Loucy (cell line): Measurements from ENCODE around the gene APBB1.

Experiments used
- H2AFZ ChIP-seq: fragments of 200-600 bp; sonication (generic); 2 replicates; pipeline ENCODE4 v1.6.0; 2016; ENCODE audit warnings: antibody characterized with exemption, mild to moderate bottlenecking, low read length, moderate library complexity
- H3F3A ChIP-seq: fragments of 200-600 bp; 2 replicates; pipeline ENCODE4 v1.6.0; 2016; ENCODE audit warnings: antibody characterized with exemption, low read depth, mild to moderate bottlenecking
- H3K27me3 ChIP-seq: fragments of 200-600 bp; sonication (generic); 2 replicates; pipeline ENCODE4 v1.6.1; 2014; ENCODE audit warnings: low read length, mild to moderate bottlenecking; ENCODE audit not compliant: insufficient read depth, poor library complexity, severe bottlenecking
- H3K36me3 ChIP-seq: fragments of 200-600 bp; sonication (generic); 2 replicates; pipeline ENCODE4 v1.6.1; 2016; ENCODE audit warnings: low read length; ENCODE audit not compliant: insufficient read depth
- H3K4me1 ChIP-seq: fragments of 200-600 bp; sonication (generic); 2 replicates; pipeline ENCODE4 v1.5.1; 2014; ENCODE audit warnings: low read length, mild to moderate bottlenecking; ENCODE audit not compliant: insufficient read depth, poor library complexity, severe bottlenecking
- H3K4me2 ChIP-seq: fragments of 200-600 bp; sonication (generic); 2 replicates; pipeline ENCODE4 v1.6.0; 2014; ENCODE audit warnings: antibody characterized with exemption, low read length, low read depth, mild to moderate bottlenecking; ENCODE audit not compliant: poor library complexity, severe bottlenecking
- H3K4me3 ChIP-seq: fragments of 200-600 bp; sonication (generic); 2 replicates; pipeline ENCODE4 v1.5.1; 2014; ENCODE audit warnings: low read length, mild to moderate bottlenecking, mixed read lengths; ENCODE audit not compliant: poor library complexity, severe bottlenecking
- H3K79me2 ChIP-seq: fragments of 200-600 bp; sonication (generic); 2 replicates; pipeline ENCODE4 v1.6.1; 2014; ENCODE audit warnings: low read length; ENCODE audit not compliant: insufficient read depth
- H3K9ac ChIP-seq: fragments of 200-600 bp; sonication (generic); 2 replicates; pipeline ENCODE4 v1.6.0; 2014; ENCODE audit warnings: mild to moderate bottlenecking, low read depth, low read length, moderate library complexity; ENCODE audit not compliant: poor library complexity, severe bottlenecking
- H3K9me2 ChIP-seq: fragments of 200-600 bp; sonication (generic); replicated peaks from 2 replicates; pipeline ENCODE4 v1.6.1; 2016; ENCODE audit warnings: low read depth, low read length, mixed read lengths
- H3K9me3 ChIP-seq: fragments of 200-600 bp; sonication (generic); 2 replicates; pipeline ENCODE4 v1.6.1; 2014; ENCODE audit warnings: mild to moderate bottlenecking, antibody characterized with exemption, low read length, low read depth; ENCODE audit not compliant: insufficient read depth
- H4K20me1 ChIP-seq: fragments of 200-600 bp; sonication (generic); 2 replicates; pipeline ENCODE4 v1.6.0; 2014; ENCODE audit warnings: antibody characterized with exemption, low read length, mild to moderate bottlenecking; ENCODE audit not compliant: insufficient read depth, poor library complexity, severe bottlenecking
- CTCF ChIP-seq: fragments of 200-600 bp; sonication (generic); conservative IDR thresholded peaks from 2 replicates; pipeline ENCODE4 v1.5.1; 2014; ENCODE audit warnings: mild to moderate bottlenecking, antibody characterized with exemption, low read length
- EZH2phosphoT487 ChIP-seq: fragments of 200-600 bp; IDR thresholded peaks from 2 replicates; pipeline ENCODE4 v1.6.1; 2018; ENCODE audit warnings: antibody characterized with exemption, mild to moderate bottlenecking, moderate library complexity, borderline replicate concordance

Gene APBB1

DNA sequence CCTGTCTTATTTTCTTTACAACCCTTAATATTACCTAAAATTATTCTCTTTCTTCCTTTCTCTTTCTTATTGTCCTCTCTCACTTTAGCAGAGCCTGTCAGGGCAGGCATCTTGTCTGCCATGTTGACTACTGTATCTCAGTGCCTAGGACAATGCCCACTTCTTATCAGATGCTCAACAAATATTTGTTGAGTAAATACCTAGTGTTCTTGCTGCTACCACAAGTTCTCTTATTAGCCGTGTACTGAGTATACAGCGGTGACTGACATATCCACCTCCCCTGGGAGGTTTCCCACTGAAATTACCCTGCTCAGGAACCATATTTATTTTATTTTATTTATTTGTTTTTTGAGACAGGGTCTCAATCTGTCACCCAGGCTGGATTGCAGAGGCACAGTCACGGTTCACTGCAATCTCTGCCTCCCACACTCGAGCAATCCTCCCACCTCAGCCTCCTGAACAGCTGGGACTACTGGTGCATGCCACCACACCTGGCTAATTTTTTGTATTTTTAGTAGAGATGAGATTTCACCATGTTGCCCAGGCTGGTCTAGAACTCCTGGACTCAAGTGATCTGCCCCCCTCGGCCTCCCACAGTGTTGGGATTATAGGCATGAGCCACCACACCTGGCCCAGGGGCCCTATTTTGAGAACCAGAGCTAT lies 15.2 kb upstream of the APBB1 start:
- no peaks in the 10 kb centered on the region for H3K36me3 ChIP-seq
- TF ChIP-seq EZH2phosphoT487 = no peak
- no peaks in the 10 kb centered on the region for H3K9me2 ChIP-seq
- no peaks in the 10 kb centered on the region for H3F3A ChIP-seq
- no peak overlapping the region for H3K9ac ChIP-seq
- H3K27me3 ChIP-seq = no peaks in the 10 kb centered on the region
- no peak overlapping the region for H2AFZ ChIP-seq
- no peaks in the 10 kb centered on the region for H3K79me2 ChIP-seq
- no peaks in the 10 kb centered on the region for H4K20me1 ChIP-seq
- H3K4me1 ChIP-seq = peaks cover 17% of the 10 kb centered on the region
- no peaks in the 10 kb centered on the region for H3K9me3 ChIP-seq
- no peak overlapping the region for H3K4me2 ChIP-seq
- no peak overlapping the region for H3K4me3 ChIP-seq

GRCh38 chr11:6431861-6432260 lies 13.0 kb upstream of the APBB1 start:
- H3K4me1 ChIP-seq = no peaks in the 10 kb centered on the region
- H3K4me2 ChIP-seq = no peak overlapping the region
- H3K9ac ChIP-seq = no peak overlapping the region
- H3F3A ChIP-seq = no peaks in the 10 kb centered on the region
- no peak overlapping the region for H2AFZ ChIP-seq
- H3K36me3 ChIP-seq = no peaks in the 10 kb centered on the region
- H3K79me2 ChIP-seq = no peaks in the 10 kb centered on the region
- H4K20me1 ChIP-seq = no peaks in the 10 kb centered on the region
- H3K27me3 ChIP-seq = no peaks in the 10 kb centered on the region
- no peak overlapping the region for H3K4me3 ChIP-seq
- TF ChIP-seq CTCF = no peak
- TF ChIP-seq EZH2phosphoT487 = no peak
- no peaks in the 10 kb centered on the region for H3K9me3 ChIP-seq
- no peaks in the 10 kb centered on the region for H3K9me2 ChIP-seq

DNA sequence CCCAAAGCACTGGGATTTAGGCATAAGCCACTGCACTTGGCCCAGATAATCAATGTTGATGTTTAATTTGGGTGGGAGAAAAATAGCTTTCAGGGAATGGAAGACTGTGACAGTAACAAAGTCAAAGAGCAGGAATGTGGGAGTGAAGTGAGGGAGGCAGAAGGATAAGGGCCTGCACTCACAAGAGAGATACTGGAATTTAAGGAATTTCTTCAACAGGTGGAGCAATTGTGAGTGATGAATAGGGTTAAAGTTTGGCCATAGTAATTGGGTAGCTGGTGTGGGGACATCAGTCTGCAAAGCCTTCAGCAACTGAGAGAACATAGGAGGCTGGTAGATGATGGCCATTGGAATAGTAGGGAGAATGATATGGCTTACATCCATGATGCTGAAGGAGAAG lies 8.6 kb upstream of the APBB1 start:
- Histone ChIP-seq H3K36me3 (no peaks in the 10 kb centered on the region), H3K79me2 (no peaks in the 10 kb centered on the region), H3K4me3 (no peak overlapping the region), H3K4me1 (no peaks in the 10 kb centered on the region), H2AFZ (no peak overlapping the region), H3K4me2 (no peak overlapping the region), H3K9ac (no peak overlapping the region), H3K27me3 (no peaks in the 10 kb centered on the region), H3K9me3 (no peaks in the 10 kb centered on the region), H3K9me2 (no peaks in the 10 kb centered on the region), H3F3A (no peaks in the 10 kb centered on the region), H4K20me1 (no peaks in the 10 kb centered on the region)
- TF ChIP-seq EZH2phosphoT487 = no peak
- TF ChIP-seq CTCF = no peak

- H3K4me1 ChIP-seq = no peaks in the 10 kb centered on the region
- no peaks in the 10 kb centered on the region for H3K9me2 ChIP-seq
- no peak overlapping the region for H2AFZ ChIP-seq
- H3K4me3 ChIP-seq = no peak overlapping the region
- no peak overlapping the region for H3K4me2 ChIP-seq
- no peak overlapping the region for H3K9ac ChIP-seq
- TF ChIP-seq CTCF = no peak
- no peak for TF ChIP-seq EZH2phosphoT487
- H3K79me2 ChIP-seq = no peaks in the 10 kb centered on the region
- no peaks in the 10 kb centered on the region for H3K9me3 ChIP-seq
- H3K27me3 ChIP-seq = peaks cover 14% of the 10 kb centered on the region
- no peaks in the 10 kb centered on the region for H4K20me1 ChIP-seq
- H3K36me3 ChIP-seq = no peaks in the 10 kb centered on the region
- H3F3A ChIP-seq = no peaks in the 10 kb centered on the region
Observed at GRCh38 chr11:6420677-6421076, 1.8 kb upstream of the APBB1 start.
